ENCODE results near the gene TPBGL. TPM values are rescaled to one million over a fixed set of nuclear protein-coding genes. Genes with fewer than 3 reads are reported as not detected.

TPBGL gene
- total RNA-seq, 1 experiment from 2014 or later = not detected

DNA sequence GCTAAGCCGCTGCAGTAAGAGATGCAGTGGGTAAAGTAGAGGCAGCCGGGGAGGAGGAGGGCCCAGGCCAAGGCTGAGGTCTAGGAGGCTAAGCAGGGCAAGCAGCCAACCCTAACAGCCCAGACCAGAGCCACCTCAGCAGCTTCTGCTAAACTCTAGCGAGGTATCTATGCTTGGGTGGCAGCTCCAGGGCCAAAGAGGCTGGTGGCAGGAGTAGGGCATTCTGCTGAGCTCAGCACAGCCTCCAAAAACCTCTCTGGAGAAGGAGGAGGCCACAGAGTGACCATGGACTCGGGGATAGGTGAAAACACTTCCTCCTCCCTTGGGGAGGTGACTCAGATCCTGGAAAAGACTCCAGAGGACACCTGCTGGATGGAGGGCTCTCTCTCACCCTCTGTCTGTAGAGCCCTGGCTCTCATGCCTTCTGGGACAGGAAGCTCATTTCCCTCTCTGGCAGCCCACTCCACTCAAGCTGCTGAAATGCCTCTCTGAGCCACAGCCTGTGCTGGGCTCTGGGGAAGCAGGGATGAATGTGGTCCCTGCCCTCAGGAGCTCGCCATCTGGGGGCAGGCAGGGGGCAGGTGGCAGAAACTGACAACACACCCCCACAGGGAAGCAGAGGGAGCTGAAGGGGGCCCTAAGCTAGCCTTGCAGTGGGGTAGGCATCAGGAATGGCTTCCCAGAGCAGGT lies 16.5 kb upstream of the TPBGL start:
- DNase-seq = no peak
- peaks cover 59% of the 10 kb centered on the region for H3K27me3 ChIP-seq (ENCODE audit: insufficient read depth, low read depth)
- no peaks in the 10 kb centered on the region for H3K36me3 ChIP-seq (ENCODE audit: low read depth)
- no peaks in the 10 kb centered on the region for H4K20me1 ChIP-seq (ENCODE audit: insufficient read depth)
- POLR2A ChIA-PET (ENCODE audit: unreplicated experiment) = no interaction called here
- H2AFZ ChIP-seq = no peak overlapping the region
- no peak overlapping the region for H3K4me3 ChIP-seq
- H3F3A ChIP-seq (ENCODE audit: insufficient read depth, low read depth) = no peaks in the 10 kb centered on the region
- intact Hi-C loops (cut with micrococcal nuclease; ENCODE audit: unreplicated experiment) = no loop called here
- CTCF ChIA-PET = interaction anchor here (1.2 to 1.5 kb wide), 2 partner anchors 10 to 19 kb away, joined by 3 read pairs; no protein-coding TSS in a partner anchor
- TF ChIP-seq EZH2 (IDR thresholded peaks at IDR 0.05; ENCODE audit: low read depth) (no peak), CTCF (conservative IDR thresholded peaks at IDR 0.05) (no peak)
- no peak overlapping the region for H3K4me2 ChIP-seq
- BruUV-seq (replicated peaks) = no TSS peak
- H3K79me2 ChIP-seq (ENCODE audit: low read depth) = no peaks in the 10 kb centered on the region
- H3K9me2 ChIP-seq (ENCODE audit: insufficient read depth) = no peaks in the 10 kb centered on the region
- H3K27ac ChIP-seq = no peak overlapping the region
- no peaks in the 10 kb centered on the region for H3K4me1 ChIP-seq (replicated peaks; ENCODE audit: insufficient read depth)
- H3K9me3 ChIP-seq (ENCODE audit: insufficient read depth, low read depth) = no peaks in the 10 kb centered on the region

DNA sequence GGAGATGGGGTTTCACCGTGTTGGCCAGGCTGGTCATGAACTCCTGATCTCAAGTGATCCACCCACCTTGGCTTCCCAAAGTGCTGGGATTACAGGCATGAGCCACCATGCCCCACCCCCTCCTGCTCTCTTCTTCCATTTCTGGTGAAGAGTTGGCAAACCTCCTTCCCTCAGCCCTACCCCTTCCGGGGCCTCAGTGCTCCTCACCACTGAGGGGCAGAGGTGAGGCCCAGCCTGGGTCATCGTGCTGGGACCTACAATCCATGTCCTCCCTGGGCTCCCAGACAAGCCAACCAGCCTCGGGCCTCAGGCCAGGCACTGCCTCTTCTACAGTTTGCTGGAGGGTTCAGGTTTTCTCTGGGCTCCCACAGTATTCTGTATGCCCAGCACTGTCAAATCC lies 14.8 kb upstream of the TPBGL start:
- Histone ChIP-seq H3K4me1 (replicated peaks; ENCODE audit: insufficient read depth) (no peaks in the 10 kb centered on the region), H4K20me1 (ENCODE audit: insufficient read depth) (no peaks in the 10 kb centered on the region), H3K79me2 (ENCODE audit: low read depth) (no peaks in the 10 kb centered on the region), H3K4me2 (no peak overlapping the region), H3K27me3 (ENCODE audit: insufficient read depth, low read depth) (peaks cover 76% of the 10 kb centered on the region), H3K9me3 (ENCODE audit: insufficient read depth, low read depth) (no peaks in the 10 kb centered on the region), H3K36me3 (ENCODE audit: low read depth) (no peaks in the 10 kb centered on the region), H3K9me2 (ENCODE audit: insufficient read depth) (no peaks in the 10 kb centered on the region), H3F3A (ENCODE audit: insufficient read depth, low read depth) (no peaks in the 10 kb centered on the region), H2AFZ (no peak overlapping the region), H3K27ac (no peak overlapping the region), H3K4me3 (no peak overlapping the region)
- TF ChIP-seq CTCF (conservative IDR thresholded peaks at IDR 0.05) = no peak
- TF ChIP-seq EZH2 (IDR thresholded peaks at IDR 0.05; ENCODE audit: low read depth) = no peak
- no peak for DNase-seq
- BruUV-seq (replicated peaks) = no TSS peak
- ChIA-PET POLR2A (ENCODE audit: unreplicated experiment) (no interaction called here), CTCF (no interaction called here)
- intact Hi-C loops (cut with micrococcal nuclease; ENCODE audit: unreplicated experiment) = no loop called here

DNA sequence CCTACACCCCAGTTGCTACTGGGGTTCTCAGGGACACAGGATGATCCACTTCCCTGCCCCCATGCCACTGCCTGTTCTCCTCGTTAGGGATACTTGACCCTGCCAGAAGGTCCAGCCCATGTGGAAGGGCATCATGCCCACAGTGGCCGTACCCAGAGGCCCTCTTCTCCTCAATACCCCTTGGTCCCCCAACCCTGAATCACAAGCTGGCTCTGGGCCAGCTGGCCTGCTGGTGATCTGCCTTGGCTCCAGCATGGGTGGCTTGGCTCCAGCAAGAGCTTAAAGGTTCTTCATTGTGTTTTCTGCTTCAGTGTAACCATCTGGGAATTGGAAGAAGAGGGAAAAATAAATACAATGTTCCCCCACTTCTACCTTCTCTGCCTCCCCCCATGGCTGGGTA lies 11.1 kb upstream of the TPBGL start:
- no peak overlapping the region for H2AFZ ChIP-seq
- H3K27me3 ChIP-seq (ENCODE audit: insufficient read depth, low read depth) = peaks cover 82% of the 10 kb centered on the region
- H3K4me3 ChIP-seq = no peak overlapping the region
- no TSS peak for BruUV-seq (replicated peaks)
- H3K79me2 ChIP-seq (ENCODE audit: low read depth) = no peaks in the 10 kb centered on the region
- intact Hi-C loops (cut with micrococcal nuclease; ENCODE audit: unreplicated experiment) = no loop called here
- 0 out of 2 replicates have a peak, but pooled peaks cover 8% of the 10 kb centered on the region for H4K20me1 ChIP-seq (ENCODE audit: insufficient read depth)
- H3F3A ChIP-seq (ENCODE audit: insufficient read depth, low read depth) = no peaks in the 10 kb centered on the region
- H3K27ac ChIP-seq = no peak overlapping the region
- no peaks in the 10 kb centered on the region for H3K4me1 ChIP-seq (replicated peaks; ENCODE audit: insufficient read depth)
- H3K36me3 ChIP-seq (ENCODE audit: low read depth) = no peaks in the 10 kb centered on the region
- ChIA-PET POLR2A (ENCODE audit: unreplicated experiment) (interaction anchor here (0.6 kb wide), 1 partner anchor 557 kb away, joined by 3 read pairs; no protein-coding TSS in a partner anchor), CTCF (no interaction called here)
- no peak for DNase-seq
- no peaks in the 10 kb centered on the region for H3K9me2 ChIP-seq (ENCODE audit: insufficient read depth)
- H3K4me2 ChIP-seq = no peak overlapping the region
- no peaks in the 10 kb centered on the region for H3K9me3 ChIP-seq (ENCODE audit: insufficient read depth, low read depth)
- no peak for TF ChIP-seq CTCF (conservative IDR thresholded peaks at IDR 0.05)
- no peak for TF ChIP-seq EZH2 (IDR thresholded peaks at IDR 0.05; ENCODE audit: low read depth)

All from PC-9 (cell line).